Metanephros (tissue), 2 donors: Measurements from ENCODE around the gene RNF157. TPM values are rescaled to one million over a fixed set of nuclear protein-coding genes. Genes with fewer than 3 reads are reported as not detected.

Experiments used
- small RNA-seq: library from RNA; depleted of rRNA; stranded (forward); fragments of <200 nt; gene quantifications from one replicate; pipeline ENCODE3, GENCODE V24; 2014; ENCODE audit warnings: low replicate concordance
- total RNA-seq: library from RNA; depleted of rRNA; stranded (reverse); fragments of >200 nt; gene quantifications from one replicate; pipeline ENCODE4 v1.2.3, GENCODE V29; 2014

RNF157 gene
- 13.4 TPM for total RNA-seq

DNA sequence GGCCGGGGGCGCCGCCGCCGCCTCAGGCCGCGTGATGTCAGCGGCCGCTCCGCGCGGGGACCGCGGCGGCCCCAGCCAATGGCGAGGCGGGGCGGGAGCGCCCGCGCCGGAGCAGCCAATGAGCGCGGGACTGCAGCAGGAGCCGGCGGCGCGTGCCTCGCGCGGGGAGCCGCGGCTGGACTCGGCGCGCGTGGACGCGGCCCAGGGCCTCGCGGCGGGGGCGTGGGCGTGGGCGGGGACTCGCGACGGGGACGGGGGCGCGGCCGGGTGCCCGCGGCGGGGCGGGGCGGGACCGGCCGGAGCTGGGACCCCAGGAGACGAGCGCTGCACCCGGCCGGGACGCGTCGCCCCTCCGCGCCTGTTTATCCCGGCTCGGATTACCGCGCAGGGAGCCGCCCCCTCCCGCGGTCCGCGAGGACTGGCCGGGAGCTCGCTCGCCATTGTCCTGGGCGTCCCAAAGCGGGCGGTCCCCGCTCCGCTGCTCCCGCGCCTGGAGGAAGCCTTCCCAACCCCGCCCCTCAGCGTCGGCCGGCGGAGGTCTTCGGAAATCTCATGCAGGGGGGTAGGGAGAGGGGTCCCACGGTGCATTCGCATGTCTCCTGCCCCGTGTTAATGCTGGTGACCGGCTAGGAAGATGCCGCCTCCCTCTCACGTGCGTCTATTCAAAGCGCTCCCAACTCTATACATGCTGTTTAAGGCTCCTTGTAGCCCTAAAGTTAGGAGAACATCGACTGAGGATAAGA, at the start of gene RNF157:
RNF157 (minus strand) TSS at position 33 of the 743 bp plus-strand sequence. CDS start 253 bp downstream, outside the sequence.

DNA sequence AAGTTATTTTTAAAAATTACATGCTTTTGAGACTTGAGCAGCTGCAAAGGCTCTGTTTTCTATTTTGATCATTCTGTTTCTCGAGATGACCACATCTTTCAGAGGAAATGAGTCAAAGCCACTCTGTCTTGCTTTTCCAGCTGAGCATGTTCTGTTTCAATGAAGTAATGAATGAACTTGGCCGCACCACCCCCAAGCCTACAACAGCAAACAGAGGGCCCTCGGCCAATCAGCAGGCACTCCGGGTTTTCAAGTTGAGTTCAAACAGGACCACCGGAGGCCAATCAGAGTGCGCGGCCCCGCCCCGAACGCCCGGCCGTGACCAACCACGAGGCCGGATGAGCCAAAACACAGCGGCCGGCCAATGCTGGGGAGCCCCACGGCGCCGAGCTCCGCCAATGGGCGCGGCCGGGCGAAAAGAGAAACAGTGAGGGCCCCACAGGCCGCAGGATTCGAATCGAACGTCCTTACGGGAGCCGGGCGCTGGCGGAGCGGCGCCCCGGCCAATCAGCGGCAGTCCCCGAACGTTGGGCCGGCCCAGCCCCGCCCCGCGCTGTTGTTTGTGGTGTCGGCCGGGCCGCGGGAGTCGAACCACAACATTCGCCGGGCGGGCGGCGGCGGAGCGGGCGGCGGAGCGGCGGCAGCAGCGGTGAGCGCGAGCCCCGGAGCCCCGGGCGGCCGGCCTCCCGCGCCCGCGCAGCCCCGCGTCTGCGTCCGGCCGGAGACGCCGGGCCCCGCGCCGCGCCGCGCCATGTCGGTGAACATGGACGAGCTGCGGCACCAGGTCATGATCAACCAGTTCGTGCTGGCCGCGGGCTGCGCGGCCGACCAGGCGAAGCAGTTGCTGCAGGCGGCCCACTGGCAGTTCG, 24.7 kb upstream of the RNF157 start, which contains the start of gene UBALD2:
UBALD2 (plus strand) TSS at position 594 of the 869 bp plus-strand sequence; CDS start at position 752, 158 bp downstream.

GRCh38 chr17:76141212-76142038, 98.9 kb downstream of the RNF157 start, which contains the start of gene FOXJ1:
TSS of gene FOXJ1 (minus strand) at chr17:76141245. CDS start at chr17:76140395, 850 bp downstream.

DNA sequence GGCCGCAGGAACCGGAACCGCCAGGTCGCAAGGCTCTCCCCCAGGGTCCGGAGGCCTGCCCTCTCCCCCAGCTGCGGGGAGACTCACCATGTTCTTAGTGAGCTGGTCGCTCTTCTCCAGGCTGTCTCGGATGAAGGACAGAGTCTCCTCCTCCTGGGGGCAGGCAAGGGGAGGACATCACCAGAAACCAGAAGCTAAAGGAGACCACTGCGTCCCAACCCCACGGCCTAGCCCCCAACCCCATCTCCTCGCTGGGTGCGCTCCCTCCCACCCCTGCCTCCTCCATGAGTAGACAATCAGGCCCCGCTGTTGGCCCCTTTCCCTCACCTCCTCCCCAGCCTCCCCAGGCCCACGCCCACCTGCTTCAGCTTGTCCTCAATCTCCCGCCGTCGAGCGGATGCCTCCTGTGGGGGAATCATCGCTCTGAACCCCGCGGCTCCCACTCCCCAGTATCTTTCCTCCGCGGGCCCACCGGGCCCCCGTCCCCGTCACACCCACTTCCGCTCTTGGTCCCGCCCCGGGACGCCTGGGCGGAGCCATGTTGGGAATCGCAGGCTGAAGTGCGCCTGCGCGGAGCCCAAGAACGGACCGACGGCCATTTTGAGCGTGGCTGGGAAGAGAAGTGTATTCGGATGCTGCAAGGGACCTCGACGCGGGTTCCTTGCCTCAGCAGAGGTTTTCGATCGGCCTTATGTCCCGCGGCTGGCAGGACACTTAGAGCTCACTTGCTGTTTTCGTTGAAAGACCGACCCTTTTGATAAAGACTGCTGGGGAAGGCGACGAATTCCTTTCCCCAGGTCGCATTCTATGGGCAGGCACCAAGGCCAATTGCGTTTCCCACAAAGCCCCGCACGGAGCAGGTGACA, 136.8 kb downstream of the RNF157 start, which contains the start of gene EXOC7:
EXOC7 (minus strand) TSS at position 514 of the 866 bp plus-strand sequence; CDS start at position 419, 95 bp downstream.

Small RNA genes within 50 kb of the gene (small RNA-seq; reads per million reads assigned to genes)
- gene ATP5MGP6 (not detected), gene MIR6868 (0.23 reads per million, percentile 9 among the genes with 10 or more reads in this experiment)

Other genes with a start within 250 kb of the RNF157 start
- gene CDK3, start 239.6 kb downstream of the RNF157 start, total RNA-seq, result 7.3 TPM
- 28.3 TPM for gene EVPL, start 213.2 kb downstream of the RNF157 start, total RNA-seq
- 52.5 TPM for gene SRP68, start 168.0 kb downstream of the RNF157 start, total RNA-seq
- 0.12 TPM for gene GALR2, start 165.7 kb downstream of the RNF157 start, total RNA-seq
- gene ZACN, start 161.3 kb downstream of the RNF157 start, total RNA-seq, result not detected
- gene EXOC7, start 136.7 kb downstream of the RNF157 start, total RNA-seq, result 142 TPM
- gene FOXJ1, start 99.2 kb downstream of the RNF157 start, total RNA-seq, result 21.6 TPM
- 15.1 TPM for gene UBALD2, start 24.9 kb upstream of the RNF157 start, total RNA-seq
- 4.3 TPM for gene QRICH2, start 67.8 kb upstream of the RNF157 start, total RNA-seq
- gene PRPSAP1, start 113.4 kb upstream of the RNF157 start, total RNA-seq, result 52.8 TPM
- 3.4 TPM for gene SPHK1, start 144.1 kb upstream of the RNF157 start, total RNA-seq
- gene UBE2O, start 212.7 kb upstream of the RNF157 start, total RNA-seq, result 30.9 TPM
- gene AANAT, start 227.1 kb upstream of the RNF157 start, total RNA-seq, result 0.41 TPM